Stimulated activated CD4-positive, alpha-beta T cell treated with anti-CD3 and anti-CD28 coated beads, Interleukin-15, amount 100 ng/mL, for 48 hours (primary cell): ENCODE measurements around the gene D2HGDH.
"Not testable (repeated sequence)": the region's sequence is repeated elsewhere in the genome, so short reads cannot be mapped to it uniquely, and the experiment has no call there.

Experiments
- DNase-seq, 2 donors: peaks; one replicate each; pipeline ENCODE4 v3.0.0-alpha.2; 2020; ENCODE audit warnings: low read depth in 2 of 2

D2HGDH gene

DNA sequence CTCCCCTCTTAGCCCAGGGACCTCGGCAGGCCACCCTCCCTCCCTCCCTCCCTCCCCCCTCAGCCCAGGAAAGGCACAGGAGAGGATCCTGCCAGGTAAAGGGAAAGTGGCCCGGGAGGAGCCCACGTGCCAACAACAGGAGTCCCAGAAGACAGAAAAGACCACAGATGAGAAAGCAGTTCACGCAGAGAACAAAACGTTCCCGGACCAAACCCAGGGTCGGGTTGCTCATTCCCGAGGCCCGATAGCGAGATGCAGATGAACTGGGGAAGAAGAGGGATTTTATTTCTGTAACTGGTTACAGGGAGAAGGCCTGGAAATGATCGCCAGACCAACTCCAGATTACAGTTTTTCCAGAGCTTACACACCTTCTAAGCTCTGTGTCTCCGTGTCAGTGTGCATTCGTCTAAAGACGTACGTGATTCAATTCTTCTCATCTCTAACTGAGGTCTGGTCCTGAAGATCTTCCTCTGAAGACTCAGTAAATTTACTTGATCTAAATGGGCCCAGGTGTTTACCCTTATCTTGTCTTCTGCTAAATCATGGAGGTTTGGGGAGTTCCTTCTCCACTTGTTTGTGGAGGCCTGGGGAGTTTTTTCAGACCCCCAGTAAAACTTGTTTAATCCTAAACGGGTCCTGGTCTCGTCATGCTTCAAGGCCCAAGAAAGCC is 73.8 kb downstream of the D2HGDH start:
- no peak for DNase-seq

- DNase-seq, result no peak
These were observed 74.4 kb downstream of the D2HGDH start, which contains the start of gene NEU4 for GRCh38 chr2:241808721-241809382. Gene NEU4, plus strand, starts transcription at chr2:241809193. Its CDS starts 5,292 bp downstream, at chr2:241814485.

- DNase-seq, result no peak
These were observed 75.2 kb downstream of the D2HGDH start for GRCh38 chr2:241809383-241810306.

GRCh38 chr2:241810307-241811200 is 76.1 kb downstream of the D2HGDH start:
- no peak for DNase-seq

- DNase-seq, result no peak
These were observed 76.9 kb downstream of the D2HGDH start for GRCh38 chr2:241811201-241811951.

GRCh38 chr2:241811952-241812729 is 77.7 kb downstream of the D2HGDH start:
- DNase-seq, result no peak

DNA sequence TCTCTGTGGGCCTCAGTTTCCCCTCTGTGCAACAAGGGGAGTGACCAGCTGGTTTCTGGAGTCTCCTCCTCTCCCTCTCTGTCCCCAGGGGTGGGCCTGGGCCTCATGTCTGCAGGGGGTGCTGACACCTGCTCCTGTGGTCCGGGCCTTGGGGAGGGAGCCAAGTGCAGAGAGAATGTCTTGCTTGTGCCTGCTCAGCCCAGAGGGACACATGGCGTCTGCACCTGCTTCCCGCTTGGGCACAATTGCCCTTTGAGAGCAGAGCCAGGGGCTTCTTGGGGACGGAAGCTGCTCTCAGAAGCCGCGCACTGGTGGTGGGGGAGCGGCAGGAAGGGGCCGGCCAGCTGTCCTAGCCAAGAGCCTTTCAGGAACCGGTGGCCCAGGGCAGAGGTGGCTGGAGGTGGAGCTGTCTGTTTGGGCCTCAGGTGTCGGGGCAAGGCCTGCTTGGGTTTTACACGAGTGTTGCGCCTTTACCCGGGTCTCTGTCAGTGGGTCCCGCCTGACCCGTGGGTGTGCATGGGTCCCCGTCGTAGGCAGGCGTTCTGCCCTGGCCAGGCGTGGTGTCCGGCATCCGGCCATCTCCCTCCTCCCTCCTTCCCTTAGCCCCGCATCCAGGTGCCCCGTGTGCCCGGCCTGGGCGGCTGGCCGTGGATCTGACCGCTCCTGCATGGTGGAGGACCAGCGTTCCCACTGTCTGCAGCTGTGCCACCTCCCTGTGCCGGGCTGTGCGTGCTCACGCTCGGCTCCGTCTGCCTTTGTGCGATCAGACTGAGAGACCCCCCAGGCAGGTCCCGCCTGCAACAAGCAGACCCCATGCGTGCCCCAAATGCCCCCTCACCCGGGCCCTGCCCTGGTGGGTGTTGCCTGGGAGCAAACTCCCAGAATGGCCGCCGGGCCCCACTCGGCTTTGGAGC is 78.6 kb downstream of the D2HGDH start:
- DNase-seq, result no peak

DNA sequence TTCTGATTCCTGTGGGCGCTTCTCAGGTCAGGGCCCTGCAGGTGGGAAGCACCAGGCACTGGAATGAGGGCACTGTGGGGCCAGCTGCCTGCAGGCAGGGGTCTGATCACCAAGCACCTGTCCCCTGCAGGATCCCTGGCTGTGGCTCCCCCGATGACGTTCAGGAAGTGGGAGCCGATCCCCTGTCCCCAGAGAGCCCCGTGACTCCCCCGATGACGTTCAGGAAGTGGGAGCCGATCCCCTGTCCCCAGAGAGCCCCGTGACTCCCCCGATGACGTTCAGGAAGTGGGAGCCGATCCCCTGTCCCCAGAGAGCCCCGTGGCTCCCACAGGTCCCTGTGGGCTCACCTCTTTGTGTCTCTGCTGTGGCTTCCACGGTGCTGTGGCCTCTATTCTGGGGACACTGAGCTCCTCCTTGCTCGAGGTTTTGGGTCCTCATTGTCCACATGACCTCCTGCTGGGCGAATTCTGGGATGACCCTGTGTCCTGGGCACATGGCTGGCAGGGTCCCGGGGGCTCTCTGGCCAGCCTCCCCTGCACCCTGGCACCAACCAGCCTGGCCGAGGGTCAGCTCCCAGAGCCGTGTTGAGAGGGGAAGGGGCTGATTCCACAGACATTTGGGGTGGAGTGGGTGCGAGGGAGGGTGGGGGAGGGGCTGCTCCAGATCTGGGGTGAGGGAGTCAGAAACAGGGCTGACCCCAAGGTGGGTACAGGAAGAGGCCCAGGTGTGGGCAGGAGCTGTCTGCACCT is 79.4 kb downstream of the D2HGDH start:
- DNase-seq, result no peak

DNA sequence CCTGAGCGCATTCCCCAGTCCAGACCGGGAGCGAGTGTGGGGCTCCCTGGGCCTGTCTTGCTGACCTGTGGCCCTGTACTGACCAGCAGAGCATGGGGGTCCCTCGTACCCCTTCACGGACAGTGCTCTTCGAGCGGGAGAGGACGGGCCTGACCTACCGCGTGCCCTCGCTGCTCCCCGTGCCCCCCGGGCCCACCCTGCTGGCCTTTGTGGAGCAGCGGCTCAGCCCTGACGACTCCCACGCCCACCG is 79.9 kb downstream of the D2HGDH start:
- no peak for DNase-seq

- DNase-seq, result no peak
These were observed 80.4 kb downstream of the D2HGDH start for GRCh38 chr2:241814643-241815476.

DNA sequence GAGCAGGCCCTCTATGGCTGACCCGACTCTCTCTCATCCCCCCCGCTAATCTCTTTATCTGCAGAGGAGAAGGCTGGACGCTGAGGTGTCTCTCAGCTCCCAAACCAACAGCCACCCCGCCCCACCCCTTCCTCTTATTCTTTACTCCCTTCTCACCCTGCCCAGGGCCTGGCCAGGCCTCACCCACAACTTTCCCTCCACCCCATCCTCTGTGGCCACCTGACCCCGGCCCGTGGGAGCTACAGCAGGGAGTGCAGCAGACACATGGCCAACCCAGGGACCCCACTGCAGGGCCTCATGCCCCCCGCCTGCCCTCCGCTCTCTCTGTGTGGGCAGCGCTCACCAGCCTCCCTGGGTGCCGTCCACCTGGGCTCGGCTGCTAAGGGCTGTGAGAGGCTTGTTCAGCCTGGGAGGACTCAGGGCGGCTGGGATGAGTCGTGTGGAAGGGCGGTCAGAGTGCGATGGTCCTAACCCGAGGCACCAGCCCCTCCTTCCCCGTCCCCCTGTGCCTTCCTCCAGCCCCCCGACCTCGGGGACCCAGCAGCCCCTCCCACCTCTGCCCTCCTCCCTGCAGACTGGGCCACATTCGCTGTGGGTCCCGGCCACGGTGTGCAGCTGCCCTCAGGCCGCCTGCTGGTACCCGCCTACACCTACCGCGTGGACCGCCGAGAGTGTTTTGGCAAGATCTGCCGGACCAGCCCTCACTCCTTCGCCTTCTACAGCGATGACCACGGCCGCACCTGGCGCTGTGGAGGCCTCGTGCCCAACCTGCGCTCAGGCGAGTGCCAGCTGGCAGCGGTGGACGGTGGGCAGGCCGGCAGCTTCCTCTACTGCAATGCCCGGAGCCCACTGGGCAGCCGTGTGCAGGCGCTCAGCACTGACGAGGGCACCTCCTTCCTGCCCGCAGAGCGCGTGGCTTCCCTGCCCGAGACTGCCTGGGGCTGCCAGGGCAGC is 81.3 kb downstream of the D2HGDH start:
- no peak for DNase-seq

DNA sequence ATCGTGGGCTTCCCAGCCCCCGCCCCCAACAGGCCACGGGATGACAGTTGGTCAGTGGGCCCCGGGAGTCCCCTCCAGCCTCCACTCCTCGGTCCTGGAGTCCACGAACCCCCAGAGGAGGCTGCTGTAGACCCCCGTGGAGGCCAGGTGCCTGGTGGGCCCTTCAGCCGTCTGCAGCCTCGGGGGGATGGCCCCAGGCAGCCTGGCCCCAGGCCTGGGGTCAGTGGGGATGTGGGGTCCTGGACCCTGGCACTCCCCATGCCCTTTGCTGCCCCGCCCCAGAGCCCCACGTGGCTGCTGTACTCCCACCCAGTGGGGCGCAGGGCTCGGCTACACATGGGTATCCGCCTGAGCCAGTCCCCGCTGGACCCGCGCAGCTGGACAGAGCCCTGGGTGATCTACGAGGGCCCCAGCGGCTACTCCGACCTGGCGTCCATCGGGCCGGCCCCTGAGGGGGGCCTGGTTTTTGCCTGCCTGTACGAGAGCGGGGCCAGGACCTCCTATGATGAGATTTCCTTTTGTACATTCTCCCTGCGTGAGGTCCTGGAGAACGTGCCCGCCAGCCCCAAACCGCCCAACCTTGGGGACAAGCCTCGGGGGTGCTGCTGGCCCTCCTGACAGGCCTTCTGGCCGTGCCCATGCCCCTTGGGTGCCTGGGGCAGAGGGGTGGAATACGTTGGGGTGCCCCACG is 82.1 kb downstream of the D2HGDH start:
- DNase-seq, result no peak

DNA sequence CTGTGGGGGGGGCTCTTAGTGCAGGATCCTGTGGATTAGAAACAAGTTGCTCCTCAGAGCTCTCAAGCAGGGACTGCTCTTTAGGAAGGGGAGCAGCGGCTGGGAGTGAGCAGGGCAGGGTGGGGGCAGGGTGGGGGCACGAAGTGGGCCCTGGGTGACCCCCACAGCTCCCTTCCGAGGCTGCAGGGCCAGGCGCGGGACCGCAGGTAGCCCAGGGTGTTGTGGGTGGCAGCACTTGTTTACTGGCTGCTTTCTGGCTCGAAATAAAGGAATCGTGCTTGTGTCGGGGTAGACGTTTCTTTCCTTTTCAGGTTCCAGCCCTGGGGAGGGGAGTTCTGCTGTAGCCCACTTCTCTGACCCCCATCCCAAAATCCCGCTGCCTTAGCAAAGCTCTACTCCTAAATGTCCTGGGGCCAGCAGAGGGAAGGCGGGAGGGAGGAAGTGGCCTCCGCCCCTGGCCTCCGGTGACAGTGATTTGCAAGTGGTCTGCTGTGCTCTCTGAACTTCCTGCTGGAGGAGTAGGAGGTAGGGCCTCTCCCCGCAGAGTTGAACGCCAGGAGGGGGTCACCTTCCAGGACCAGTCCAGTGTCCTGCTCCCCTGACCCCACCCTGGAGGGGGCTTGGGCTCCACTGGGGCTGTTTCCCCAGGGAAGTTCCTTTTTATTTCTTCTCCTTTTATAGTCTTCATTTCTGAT is 82.8 kb downstream of the D2HGDH start:
- no peak for DNase-seq

DNA sequence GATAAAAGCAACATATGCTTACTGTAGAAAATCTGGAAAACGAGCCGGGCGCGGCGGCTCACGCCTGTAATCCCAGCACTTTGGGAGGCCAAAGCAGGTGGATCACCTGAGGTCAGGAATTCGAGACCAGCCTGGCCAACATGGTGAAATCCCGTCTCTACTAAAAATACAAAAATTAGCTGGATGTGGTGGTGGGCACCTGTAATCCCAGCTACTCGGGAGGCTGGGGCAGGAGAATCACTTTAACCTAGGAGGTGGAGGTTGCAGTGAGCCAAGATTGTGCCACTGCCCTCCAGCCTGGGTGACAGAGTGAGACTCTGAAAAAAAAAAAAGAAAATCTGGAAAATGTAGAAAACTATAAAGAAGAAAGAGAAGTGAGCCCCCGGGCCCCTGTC is 83.4 kb downstream of the D2HGDH start:
- not testable (repeated sequence) for DNase-seq
